NCI-H2171 treated with DMSO at 0.1 percent for 48 hours (cell line): Measurements from ENCODE around the gene TRIM33.
"Not testable (repeated sequence)": the region's sequence is repeated elsewhere in the genome, so short reads cannot be mapped to it uniquely, and the experiment has no call there.

Experiments used
- DNase-seq: peaks from one replicate; lab custom pipeline; 2025; lab: John Stamatoyannopoulos, UW

The TRIM33 gene

DNA sequence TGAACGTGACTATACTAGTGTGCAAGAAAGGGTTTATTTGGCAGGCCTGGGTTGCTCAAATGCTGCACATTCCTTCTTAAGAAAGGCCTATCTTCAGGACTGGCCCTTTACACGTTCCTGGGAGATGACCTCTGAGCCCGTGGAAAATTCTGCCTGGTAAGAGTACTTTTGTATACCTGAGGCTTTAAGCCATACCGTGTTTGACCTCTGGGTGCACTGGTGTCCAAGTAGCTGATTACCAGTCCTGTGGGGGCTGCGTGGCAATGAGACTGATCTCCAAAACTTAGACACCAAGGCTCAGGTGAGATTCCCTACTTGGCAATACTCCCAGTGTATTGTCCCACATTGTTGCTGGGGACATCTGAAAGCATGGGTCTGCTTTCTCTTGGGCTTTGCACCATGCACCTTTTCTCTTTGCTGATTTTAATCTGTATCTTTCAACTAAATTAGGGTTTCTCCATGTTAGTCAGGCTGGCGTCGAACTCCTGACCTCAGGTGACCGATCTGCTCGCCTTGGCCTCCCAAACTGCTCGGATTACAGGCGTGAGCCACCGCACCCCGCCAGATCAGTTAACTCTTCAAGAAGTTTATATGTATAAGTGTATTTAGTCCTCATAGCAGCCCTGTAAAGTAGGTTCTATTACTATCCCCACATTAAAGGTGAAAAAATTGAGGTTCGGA is 44.5 kb downstream of the TRIM33 start:
- DNase-seq, result no peak

DNA sequence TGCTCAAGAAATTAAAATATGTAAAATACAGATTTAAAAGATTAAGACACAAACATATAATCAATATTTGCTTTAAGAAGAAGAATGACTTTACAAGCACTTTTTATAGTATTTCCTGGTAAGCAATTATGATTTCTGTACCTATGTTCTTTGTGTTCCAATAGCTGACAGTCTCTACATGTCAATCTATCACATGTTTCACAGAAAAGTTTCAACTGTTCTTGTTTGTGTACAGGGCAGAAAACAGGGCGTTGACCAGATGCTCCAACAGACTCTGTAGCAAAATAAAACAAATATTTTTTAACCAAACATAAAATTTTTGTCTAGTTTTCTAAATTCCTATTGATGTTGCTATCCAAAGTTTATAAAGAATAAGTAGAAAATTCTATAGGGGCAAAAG is 48.0 kb downstream of the TRIM33 start:
- DNase-seq, result no peak

DNA sequence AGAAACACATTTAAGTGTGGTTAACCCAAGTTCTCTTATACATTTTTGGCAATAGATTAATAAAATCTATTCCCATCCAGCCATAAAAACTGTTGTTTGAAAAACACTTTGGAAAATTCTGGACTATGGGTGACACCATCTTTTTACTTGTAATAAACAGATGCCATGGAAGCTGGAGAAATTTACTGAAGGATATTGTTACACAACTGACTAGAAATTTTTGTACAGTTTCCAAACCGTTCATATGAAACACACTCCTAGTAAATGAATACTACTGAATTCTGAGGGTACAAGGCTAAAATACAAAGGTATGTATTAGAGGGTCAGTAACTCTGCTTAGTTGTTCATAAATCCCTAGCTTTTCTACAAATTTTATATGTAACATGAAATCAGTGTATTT is 48.7 kb downstream of the TRIM33 start:
- no peak for DNase-seq

DNA sequence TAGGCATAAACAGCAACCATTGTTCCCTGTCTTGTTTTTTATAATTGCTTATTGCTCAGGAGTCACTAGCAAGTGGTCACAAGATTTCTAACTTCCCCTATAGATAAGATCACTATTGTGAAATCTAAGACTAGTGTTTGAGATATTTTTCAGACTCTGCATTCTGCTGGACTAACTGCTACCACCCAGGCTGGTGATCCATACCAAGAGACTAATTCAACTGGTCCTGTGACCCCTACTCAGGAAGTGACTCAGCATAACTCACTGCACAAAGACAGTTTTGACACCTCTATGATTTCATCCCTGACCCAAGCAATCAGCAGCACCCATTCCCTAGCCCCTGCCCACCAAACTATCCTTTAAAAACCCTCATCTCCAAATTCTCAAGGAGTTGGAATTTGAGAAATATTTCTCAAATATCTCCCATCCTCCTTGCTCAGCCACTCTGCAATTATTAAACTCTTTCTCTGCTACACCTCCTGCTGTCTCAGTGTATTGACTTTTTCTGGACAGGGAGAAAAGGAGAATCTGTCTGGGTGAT is 52.7 kb downstream of the TRIM33 start:
- no peak for DNase-seq

DNA sequence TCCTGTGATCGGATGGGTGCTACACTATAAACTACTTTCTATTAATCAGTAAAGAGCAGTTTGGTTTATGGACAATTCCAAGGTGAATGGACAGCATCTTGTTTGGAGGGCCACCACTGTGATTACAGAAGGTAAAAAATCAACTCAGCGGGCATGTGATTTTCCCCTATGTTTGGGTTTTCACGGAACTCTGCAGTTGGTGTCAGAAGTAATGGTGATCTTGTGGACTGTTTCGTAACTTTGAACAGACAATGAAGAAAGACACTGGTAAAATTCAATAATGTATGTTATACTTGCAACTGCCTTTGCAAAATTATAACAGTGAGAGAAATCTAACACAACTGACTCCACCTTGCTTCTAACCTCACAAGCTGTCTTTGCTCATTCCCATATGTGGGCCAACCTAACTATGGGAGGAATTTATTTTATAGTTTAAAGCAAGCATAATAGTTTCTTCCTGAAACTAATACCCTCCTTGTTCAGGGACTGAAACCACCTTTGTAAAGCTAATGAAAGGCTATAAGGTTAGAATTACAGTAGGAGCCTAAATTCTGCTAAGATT is 53.2 kb downstream of the TRIM33 start:
- DNase-seq, result no peak

DNA sequence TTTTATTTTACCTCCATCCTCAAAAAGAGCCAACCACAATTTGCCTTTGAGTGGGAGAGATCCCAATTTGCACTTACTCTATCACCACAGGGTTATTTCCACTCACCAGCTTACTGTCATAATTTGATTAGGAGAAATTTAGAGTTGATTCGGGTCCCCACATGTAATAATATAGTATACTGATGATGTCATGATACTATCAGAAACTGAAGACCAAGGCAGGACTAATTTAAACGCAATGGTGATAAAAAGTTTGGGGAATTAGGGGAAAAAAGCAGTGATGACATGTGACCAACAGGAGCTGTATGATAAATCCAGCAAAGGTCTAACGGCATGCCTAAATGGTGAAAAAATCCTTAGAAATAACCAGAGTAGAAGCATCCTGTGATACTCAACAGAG is 54.4 kb downstream of the TRIM33 start:
- no peak for DNase-seq

DNA sequence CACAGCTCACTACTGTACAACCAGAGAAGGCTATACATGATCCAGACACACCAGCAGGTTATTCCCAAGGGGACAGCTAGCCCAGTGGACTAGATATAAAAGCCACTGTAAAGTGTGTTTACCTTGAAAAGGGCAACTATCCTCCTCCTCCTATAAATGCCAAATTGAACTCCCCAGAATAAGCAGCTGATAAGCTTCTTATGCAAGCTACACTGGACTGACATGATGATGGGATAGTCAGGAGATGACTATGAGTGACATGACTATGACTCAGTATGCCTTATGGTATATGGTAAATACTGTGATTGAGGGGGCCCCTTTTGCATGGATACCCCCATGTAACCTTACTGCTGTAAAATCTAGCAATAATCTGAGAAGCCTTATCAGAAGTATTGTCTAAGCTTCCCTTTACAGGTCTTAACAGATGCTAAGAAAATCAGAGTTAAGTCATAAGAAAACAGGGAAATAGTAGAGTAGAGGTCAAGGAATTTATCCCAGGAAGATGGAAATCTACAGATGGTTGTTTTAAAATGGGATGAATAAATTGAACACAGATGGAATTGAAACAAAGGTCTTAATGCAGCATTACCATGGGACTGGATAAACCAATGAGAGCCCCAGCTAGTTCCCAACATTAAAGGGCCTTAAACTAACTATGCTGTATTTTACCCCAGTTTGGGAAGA is 55.8 kb downstream of the TRIM33 start:
- DNase-seq, result no peak

DNA sequence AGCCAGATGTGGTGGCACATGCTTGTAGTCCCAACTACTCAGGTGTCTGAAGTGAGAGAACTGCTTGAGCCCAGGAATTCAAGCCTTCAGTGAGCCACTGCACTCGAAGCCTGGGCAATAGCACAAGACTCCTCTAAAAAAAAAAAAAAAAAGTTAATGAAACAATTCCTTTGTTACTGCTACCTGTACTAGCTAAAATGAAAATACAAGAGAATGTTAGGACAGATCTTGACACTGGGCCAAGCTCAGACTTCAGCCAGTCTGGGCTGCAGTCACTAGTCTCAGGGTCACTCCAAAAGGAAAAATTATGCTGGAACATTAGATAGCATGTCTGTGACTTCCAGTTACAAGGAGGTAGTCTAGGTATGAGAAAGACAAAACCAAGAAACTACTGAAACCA is 56.5 kb downstream of the TRIM33 start:
- DNase-seq, result no peak

DNA sequence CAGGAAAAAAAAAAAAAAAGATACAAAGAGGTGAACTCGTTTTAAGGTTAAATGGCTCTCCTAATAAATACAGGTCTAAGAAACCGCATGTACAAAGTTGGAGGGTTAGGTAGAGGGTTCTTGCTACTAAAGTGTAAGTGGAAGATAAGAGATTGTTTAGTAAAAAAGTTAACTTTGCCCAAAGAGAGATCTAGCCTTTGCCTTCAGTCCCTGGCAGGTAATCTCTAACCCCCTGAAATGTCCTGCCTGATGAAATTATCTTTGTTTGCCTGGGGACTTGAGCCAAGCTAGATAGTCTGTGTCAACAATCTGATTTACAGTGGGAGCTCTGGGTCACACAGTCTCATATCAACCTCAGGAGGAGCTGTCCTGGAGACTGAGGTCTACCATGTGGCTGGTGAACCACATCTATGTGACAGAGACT is 57.6 kb downstream of the TRIM33 start:
- no peak for DNase-seq

DNA sequence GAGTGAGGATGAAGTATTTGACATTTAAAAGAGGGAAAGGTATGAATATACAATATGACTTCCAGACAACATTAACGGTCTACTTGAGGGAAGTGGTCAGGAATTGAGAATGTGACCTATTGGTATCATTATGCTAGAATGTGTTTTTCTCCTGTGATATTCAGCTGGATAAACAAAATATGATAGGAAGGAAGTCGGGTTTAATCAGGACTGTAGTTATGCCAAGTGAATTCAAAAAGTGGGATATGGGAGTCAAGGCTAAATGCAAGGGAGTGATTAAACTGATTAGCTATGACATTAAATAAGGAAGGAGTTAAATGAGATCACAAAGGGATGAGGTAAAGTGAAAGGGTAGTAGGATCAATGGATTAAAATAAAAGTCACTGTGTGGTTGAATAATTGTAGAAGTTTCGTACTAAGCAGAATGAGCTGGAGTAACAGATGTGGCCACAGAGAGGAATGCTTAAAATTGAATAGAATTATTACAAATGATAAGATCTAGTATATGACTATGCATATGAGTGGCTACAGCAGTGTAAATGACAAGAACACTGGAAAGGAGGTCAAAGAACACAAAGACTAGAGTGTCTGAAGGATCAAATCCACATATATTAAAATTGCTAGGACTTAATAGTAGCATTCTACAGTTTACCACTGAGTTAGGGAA is 62.5 kb downstream of the TRIM33 start:
- no peak for DNase-seq

DNA sequence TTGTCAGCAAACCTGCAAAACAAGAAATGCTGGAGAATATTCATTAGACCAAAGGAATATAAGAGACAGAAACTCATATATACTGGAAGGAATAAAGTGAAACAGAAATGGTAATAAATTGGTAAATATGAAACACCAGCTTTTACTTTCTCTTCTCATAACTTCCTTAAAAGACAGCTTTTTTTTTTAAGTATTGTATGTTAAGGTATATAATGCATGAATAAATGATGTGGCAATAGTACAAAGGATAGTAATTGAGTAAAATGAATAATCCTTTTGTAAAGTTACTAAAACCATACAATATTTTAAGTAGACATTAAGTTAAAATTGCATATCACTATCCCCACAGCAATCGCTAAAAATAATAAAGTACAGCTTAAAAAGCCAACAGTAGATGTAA is 64.8 kb downstream of the TRIM33 start:
- DNase-seq, result no peak

DNA sequence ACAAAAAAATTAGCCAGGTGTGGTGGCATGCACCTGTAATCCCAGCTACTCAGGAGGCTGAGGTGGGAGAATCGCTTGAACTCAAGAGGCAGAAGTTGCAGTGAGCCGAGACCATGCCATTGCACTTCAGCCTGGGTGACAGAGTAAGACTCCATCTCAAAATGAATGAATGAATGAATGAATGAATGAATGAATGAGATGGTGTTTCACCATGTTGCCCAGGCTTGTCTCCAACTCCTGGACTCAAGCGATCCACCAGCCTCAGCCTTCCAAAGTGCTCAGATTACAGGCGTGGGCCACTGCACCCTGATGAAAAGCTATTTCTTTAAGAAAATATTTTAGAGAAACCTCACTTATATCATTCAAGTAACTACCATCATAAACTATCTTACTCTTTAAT is 67.8 kb downstream of the TRIM33 start:
- DNase-seq, result not testable (repeated sequence)

DNA sequence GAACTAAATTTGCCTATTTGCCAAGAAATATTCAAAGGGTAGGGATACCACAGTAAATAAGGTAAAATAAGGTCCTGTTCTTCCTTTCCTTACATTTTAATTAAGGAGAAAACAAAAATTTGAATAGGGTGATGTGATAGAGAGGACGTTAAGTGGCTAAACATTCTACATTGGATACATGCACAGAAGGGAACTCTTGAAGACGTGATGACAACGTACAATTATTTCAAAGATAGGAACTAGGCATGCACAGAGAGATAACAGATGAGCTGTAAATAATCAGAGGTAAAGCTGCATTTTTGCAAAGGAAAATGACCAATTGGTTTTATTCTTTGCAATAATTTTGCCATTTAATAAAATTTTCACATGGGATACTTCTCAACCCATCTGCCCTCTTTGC is 69.7 kb downstream of the TRIM33 start:
- no peak for DNase-seq

DNA sequence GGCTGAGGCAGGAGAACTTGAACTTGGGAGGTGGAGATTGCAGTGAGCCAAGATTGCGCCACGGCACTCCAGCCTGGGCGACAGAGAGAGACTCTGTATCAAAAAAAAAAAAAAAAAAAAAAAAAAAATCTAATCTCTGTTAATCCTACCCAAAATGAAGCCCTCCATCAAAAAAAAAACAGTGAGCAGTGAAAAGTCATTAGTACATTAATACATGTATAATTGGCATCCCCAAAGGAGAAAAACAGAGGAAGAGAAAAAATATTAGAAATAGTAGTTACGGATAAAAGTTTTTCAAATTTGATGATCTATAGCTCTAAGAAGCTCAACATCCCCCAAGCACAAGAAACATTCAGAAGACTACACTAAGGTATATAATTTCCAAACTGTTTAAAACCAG is 71.6 kb downstream of the TRIM33 start:
- DNase-seq, result no peak

DNA sequence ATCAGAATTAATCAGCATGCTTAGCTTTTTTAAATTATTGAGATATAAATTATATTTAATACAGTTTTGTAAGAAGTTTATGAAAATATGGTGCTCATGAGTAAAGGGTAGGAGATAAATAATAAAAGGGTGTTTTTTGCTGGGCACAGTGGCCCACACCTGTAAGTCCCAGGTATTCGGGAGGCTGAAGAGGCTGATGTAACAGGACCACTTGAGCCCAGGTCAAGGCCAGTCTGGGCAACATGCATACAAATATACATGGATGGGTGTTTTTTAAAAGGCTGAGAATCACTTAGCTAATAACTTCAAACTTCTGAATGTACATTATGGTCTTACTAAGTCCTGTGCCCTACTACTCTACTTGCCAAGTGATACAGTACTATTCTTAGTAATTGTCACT is 73.2 kb downstream of the TRIM33 start:
- no peak for DNase-seq

DNA sequence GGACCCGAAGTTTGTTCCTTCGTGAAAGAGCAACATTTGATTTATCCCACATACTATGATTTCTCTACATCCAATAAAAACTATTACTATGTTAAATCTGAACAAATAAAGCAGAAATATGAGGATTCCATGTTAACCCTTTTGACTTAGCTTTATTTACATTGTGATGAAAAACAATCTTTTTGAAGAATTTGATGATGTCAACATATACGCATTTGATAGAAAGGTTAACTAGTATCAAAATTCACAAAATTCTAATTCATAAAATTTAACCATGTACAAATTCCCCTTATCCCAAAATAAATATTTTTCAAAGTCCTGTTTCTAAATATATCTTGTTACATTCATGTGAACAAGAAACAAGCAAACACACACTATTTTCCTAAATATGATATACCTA is 74.2 kb downstream of the TRIM33 start:
- no peak for DNase-seq

DNA sequence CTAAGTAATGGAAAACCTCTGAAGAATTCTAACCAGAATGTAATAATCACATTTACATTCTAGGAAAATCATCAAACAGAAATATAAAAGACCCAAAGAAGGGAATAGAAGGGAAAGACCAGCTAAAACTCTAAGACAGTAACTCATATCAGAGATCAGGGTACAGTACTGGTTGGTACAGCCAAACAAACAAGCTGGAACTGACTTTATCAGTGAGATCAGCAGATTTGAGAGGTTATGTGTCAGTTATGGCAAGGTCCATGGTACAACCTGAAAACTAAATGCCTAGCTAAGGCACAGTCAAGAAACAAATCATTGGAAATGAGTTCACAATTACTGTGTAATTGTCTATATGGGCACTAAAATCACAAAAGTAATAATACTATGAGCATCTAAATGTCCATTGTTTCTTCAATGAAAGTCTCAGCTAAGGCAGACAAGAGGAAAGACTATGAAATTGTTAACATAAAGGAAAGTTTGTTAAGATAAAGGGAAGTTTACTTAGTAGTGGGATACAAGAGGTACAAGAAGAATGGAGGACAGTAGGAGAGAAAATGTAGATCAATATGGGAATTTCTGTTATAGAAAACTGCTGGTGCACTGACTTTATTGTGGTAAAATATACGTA is 75.8 kb downstream of the TRIM33 start:
- no peak for DNase-seq

DNA sequence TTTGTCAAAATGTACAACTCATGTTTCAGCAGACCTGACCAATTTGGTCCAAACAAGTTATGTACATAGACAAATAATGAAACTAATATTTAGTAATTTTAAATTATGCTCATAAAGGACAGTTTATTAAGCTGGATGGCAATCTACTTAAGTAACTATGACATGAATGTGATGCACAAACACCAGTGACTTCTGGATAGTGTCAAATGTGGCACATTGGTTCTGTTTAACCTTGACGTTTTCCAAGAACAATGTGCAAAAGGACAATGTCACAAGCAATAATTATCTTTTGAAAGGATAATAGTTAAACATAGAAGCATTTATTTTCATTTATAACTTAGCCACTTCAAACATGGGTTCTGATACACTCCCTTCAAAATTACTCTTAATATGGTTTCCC is 80.0 kb downstream of the TRIM33 start:
- no peak for DNase-seq

DNA sequence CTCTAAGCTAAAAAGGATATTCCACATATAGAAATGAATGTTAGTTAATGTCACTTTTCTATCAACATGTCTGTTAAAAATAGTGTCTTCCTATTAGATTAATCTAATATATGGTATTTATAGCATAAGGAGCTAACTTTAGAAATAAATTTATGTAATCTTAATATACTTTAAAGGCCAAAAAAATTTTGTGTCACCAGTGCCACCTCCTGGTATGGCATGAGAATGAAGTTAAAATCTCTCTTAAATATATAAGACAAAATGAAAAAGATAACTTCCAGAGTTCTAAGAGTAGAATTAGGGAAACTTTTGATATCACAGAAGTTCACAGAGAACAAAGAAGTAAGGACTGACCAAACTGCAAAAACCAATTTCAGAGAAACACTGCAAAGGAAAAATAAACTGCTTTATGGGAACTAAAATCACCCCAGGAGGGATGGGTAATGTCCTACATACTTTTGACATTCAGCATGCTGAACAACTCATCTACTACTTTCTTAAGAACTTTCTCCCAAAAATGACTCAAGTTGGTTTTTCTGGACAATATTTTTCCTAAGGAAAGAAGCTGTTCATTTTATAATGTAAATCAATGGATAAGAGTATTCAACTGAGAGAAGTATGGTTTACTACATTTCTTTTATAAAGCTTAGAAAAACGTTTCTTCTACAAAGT is 82.8 kb downstream of the TRIM33 start:
- DNase-seq, result peak; percentile 7

DNA sequence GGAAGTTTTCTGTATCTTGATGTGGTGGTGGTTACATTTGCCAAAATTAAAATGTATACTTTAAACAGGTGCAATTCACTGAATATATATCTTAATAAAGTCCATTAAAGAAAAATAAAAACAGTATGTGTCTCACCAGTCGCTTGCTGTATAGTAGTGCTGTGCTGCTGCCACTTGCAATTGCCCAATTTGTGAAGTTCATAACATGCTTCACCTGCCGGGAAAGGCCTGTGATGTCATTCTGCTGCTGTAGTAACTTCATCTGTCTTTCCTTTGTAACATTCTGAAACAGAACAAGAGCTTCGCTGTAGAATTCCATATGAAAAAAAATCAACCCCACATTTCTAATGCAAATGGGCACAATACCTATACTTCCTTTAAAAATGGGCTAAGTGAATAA is 83.4 kb downstream of the TRIM33 start:
- no peak for DNase-seq

DNA sequence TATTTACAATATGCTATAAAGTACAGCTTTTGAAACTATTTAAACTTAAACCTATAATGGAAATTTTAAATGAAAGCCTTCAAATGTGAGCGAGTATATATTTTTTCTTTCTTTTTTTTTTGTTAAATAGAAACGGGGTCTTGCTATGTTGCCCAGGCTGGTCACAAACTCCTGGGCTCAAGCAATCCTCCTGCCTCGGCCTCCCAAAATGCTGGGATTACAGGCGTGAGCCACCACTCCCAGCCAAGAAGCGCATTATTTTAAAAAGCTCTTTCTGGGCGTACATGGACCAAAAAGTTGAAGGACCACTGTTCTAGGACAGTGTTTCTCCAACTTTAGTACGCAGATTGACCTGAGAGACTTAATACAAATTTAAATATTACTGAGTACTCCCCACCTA is 87.5 kb downstream of the TRIM33 start:
- no peak for DNase-seq

DNA sequence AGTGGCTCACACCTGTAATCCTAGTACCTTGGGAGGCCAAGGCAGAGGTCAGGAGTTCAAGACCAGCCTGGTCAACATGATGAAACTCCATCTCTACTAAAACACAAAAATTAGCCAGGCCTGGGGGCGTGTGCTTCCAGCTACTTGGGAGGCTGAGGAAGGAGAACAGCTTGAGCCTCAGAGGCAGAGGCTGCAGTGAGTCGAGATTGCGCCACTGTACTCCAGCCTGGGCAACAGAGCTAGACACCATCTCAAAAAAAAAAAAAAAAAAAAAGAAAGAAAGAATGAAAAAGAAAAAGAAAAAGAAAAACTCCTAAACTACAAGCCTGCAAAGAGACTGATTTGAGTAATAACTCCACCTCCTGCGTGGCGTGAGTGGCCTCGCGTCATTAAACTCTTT is 92.1 kb downstream of the TRIM33 start:
- DNase-seq, result not testable (repeated sequence)
